ENCODE measurements around the gene KANK4. TPM values are rescaled to one million over a fixed set of nuclear protein-coding genes. Genes with fewer than 3 reads are reported as not detected.

Gene KANK4
- total RNA-seq, 1 experiment from 2014 or later: not detected

DNA sequence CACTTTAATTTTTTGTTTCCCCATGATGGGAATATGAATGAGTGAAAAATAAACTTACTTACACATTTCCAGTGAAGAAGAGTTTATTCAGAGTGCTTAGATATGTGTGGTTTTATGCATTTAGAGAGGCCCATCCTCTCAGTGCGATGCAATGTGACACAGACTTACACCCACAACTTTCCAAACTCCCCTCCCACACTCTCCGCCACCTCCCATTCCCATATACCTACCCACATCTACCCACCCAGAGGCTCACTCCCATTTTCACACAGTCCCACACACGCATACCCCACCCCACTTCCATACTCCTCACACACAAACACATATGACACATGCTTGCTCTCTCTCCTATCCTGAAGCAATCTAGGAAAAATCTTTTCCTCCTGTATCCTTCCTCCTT, 21.9 kb upstream of the KANK4 start:
- no peak for DNase-seq (ENCODE audit: low read depth)
- in situ Hi-C loops (cut with HindIII; ENCODE audit: low pct_unique_long_range_greater_than_20kb, low sequenced_read_pairs): no loop called here

DNA sequence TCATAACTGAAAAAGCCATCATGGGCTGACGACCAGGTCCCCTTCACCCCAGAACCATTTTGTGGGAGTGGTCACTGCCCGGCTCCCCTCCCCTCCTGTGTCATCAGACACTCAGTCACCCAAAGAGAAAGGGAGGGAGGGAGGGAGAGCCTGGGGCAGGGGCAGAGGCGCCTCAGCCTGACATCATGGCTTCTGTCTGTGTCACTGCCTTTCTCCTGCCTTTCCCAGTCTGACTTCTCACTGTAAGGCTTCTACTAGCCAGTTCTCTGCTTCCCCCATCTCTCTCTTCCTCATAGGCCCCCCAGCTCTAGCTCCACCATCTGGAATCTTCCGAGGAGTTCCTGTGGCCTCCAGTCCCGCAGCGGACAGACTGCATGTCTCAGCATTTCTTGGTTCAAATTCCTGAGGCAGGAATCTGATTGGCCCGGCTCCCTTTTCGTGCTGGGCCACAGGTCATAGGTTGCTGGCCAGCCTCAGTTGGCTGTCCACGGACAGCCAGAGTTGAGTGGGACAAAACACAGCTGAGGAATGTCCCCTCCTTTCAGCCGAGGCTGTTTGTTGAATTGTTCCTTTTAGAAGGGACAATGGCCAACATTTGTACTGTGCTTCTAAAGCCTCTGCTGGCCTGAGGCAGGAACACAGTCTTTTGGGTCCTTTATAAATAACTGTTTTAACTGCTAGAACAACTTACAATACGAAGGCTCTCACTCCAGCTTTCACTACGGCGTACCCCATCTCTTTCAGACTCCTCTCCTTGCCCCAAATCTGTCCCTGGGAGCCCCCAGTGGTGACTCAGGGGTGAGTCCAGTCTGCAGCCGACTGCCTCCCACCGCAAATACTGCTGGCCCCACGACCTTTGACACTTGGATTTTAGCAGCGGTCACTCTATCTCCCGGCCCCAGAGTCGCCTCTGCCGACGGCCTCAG, 18.7 kb upstream of the KANK4 start:
- in situ Hi-C loops (cut with HindIII; ENCODE audit: low pct_unique_long_range_greater_than_20kb, low sequenced_read_pairs): no loop called here
- no peak for DNase-seq (ENCODE audit: low read depth)

DNA sequence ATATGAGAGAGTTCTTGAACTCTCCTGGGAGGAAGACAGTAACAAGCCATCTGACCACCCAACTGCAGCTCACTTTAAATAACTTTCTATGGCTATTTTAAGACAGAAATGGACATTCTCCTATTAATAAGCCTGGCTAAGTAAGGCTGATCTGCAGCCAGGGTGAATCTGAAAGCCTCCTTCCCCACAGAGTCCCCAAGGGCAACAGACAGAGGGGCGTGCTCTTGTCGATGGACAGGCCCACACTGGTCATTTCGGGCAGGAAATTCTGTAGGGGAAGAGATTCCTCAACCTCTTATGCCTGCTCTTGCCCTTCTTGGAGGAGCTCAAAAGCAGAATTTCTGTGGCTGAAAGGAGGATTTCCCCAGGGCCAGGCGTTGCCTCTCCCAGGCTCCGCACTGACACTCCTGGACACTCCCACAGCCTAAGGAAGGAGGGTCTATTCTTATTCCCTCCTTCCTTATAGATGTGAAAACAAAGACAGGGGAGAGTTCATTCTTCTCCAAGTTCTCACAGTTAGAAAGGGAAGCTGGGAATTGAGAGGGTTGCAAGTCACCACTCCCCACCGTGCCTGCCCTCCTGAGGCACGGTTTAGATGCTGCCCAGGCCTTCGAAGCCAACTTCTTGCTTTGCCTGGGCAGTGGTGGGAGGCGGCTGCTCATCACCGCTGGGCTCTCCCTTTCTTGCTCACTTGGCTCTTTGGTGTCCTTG, 17.9 kb upstream of the KANK4 start:
- in situ Hi-C loops (cut with HindIII; ENCODE audit: low pct_unique_long_range_greater_than_20kb, low sequenced_read_pairs): no loop called here
- no peak for DNase-seq (ENCODE audit: low read depth)

DNA sequence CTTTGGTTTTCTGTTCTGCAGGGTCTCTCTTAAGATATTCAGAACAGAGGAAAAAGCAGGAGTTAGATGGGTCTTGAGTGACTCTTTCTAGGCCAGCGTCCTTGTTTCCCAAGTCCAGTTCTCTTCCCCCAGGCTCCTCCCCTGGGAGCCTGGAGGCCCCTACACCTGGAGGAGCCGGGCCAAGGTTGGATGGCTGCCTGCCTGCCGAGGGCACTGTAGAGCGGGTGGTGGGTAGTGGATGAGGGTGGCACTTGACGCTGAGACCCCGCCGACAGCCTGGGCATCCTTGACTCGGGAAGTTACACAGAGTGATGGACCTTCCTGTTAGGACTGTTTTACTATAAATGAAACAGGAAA, 17.4 kb upstream of the KANK4 start:
- in situ Hi-C loops (cut with HindIII; ENCODE audit: low pct_unique_long_range_greater_than_20kb, low sequenced_read_pairs): no loop called here
- DNase-seq (ENCODE audit: low read depth): no peak

DNA sequence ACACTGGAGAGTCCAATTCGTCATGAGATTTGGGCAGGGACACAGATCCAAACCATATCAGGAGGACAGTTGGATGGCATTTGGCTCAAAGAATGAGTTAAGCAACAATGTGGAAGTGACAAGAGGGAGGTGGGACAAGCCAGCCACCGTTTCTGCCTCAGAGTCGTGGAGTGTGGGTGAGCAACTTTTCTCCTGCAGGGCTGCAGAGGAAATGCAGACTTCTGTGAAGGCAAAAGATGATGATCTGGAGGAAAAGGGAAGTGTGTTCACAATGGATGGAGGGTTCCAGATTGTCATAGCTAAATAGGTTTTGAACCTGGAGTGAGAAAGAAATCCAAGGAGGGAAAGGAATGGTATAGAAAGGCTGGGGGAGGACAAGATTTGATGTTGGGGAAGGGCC, 16.4 kb upstream of the KANK4 start:
- no peak for DNase-seq (ENCODE audit: low read depth)
- in situ Hi-C loops (cut with HindIII; ENCODE audit: low pct_unique_long_range_greater_than_20kb, low sequenced_read_pairs): no loop called here

DNA sequence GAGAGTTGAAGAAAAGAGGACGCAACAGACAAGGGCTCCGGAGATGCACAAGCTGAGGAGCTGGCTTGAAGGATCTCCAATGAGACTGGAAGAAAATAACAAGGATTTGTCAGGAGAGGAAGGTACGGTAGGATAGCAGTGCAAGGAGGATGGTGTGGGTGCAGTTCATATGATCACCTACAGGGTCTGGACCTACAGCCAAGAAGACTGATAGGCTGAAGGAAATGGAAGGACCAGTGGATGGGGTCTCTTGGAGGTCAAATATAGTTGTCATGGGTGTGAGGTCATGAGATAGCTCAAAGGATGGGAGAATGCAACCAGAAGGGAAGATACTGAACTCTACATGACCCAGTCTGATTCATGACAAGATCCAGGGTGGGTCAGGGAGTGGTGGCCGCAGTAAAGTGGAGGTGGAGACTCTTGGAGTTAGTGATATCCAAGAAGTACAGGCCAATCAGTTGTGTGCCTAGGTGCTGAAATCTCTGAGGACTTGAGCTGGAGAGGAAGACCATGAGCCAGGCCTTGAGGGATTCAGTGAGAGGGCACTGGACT, 15.3 kb upstream of the KANK4 start:
- in situ Hi-C loops (cut with HindIII; ENCODE audit: low pct_unique_long_range_greater_than_20kb, low sequenced_read_pairs): no loop called here
- DNase-seq (ENCODE audit: low read depth): no peak

DNA sequence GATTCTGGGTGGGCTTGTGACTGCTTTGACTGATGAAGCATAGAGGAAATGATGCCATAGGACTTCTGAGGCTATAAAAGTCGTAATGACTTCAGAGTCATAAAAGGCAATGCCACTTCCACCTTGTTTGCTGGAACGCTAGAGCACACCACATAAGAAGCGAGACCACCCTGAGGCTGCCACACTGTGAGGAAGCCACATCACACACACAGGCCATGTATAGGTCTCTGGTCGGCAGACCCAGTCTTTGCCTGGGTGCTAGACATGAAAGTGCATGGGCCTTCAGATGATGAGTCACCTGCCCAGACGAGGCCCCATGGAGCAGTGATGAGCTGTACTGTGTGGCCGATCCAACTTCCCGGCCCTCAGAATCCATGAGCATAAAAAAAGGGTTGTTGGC, 14.2 kb upstream of the KANK4 start:
- DNase-seq (ENCODE audit: low read depth): no peak
- in situ Hi-C loops (cut with HindIII; ENCODE audit: low pct_unique_long_range_greater_than_20kb, low sequenced_read_pairs): no loop called here

DNA sequence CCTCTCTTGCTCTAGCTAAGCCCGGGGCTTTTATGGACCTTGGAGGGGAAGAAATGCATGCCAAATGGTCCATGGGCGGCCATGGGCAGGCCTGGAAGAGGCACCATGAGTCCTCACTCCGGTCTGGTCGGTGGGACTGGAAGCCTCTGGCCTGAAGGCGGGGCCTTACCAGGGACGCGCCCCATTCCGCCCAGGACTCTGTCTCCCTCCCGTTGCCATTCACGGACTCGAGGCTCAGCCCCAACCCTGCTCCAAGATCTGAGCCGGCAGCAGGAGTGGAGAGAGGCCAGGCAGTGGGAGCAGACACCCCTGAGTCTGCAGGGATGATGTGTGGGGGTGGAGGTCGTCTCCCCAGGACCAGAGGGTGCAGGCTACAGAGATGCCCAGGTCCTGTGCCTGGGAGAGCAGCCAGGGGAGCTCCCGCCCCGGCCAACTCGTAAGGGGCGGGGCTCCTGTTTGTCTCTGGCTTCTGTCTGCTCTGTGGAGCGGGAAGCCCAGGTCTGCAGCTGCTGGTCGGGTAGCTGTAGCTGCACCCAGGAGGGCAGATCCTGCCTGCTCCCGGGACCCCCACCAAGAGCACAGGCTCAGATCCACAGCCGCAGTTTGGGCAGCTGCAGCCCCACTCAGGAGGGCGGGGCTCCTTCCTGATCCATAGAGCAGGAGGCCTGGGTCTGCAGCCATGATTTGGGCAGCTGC, 8.3 kb upstream of the KANK4 start:
- DNase-seq (ENCODE audit: low read depth): no peak
- in situ Hi-C loops (cut with HindIII; ENCODE audit: low pct_unique_long_range_greater_than_20kb, low sequenced_read_pairs): no loop called here

DNA sequence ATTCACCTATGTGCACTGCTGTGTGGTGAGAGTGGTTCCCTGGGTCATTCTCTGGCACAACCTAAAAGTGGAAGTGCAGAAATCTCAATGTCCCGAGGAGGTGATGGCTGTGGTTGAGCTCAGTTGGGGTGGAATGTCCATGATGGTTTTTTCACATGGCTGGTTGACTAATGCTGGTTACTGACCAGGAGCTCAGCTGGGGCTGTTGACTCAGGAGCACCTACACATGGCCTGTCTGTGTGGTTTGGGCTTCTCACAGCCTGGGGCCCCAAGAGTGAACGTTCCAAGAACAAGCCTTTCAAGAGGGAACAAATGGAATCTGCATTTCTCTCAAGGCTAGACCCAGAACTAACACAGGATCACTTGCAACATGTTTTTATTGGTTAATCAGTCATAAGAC, 6.4 kb upstream of the KANK4 start:
- DNase-seq (ENCODE audit: low read depth): peak; percentile 24
- in situ Hi-C loops (cut with HindIII; ENCODE audit: low pct_unique_long_range_greater_than_20kb, low sequenced_read_pairs): no loop called here

DNA sequence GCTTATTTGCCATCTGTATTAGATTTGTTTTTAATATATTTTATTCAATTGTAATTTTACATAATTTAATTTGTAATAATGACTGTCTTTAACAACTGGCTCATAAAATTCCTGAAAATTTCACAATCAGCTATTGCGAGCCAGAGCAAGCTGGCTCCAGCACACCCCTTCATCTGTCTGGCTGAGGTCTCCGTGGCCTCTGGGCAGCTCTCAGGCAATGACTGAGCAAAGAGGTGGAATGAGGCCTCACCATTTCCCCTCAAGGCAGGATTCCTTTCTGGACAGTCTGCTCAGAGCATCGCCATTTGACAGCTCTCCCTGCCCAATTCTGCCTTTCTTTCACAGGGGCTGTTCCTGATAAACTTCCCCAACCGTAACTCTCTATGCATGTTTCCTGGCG, 5.8 kb upstream of the KANK4 start:
- no peak for DNase-seq (ENCODE audit: low read depth)

DNA sequence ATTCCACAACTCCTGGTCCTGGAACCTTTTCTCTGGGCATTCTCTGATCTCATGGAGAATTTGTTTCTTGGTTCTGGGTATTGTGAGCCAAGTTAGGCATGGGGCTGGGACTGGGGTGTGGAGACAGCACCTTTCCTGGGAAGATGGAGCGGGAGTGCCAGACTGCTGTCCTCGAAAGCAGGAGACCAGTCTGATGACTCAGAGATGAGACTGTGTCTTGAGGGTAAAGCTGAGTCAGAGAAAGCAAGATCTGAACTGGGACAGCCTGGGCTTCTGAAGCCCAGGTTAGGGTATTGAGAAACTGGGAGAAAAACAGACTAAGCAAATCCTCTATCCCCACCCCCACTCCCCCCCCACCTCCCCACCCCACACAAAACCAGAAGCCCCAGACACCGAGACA, 2.2 kb upstream of the KANK4 start:
- peak; percentile 54 for DNase-seq (ENCODE audit: low read depth)
- in situ Hi-C loops (cut with HindIII; ENCODE audit: low pct_unique_long_range_greater_than_20kb, low sequenced_read_pairs): no loop called here

More for the DNA sequence above, 5.8 kb upstream of the KANK4 start:
- in situ Hi-C loops (cut with HindIII; ENCODE audit: low pct_unique_long_range_greater_than_20kb, low sequenced_read_pairs): no loop called here

DNA sequence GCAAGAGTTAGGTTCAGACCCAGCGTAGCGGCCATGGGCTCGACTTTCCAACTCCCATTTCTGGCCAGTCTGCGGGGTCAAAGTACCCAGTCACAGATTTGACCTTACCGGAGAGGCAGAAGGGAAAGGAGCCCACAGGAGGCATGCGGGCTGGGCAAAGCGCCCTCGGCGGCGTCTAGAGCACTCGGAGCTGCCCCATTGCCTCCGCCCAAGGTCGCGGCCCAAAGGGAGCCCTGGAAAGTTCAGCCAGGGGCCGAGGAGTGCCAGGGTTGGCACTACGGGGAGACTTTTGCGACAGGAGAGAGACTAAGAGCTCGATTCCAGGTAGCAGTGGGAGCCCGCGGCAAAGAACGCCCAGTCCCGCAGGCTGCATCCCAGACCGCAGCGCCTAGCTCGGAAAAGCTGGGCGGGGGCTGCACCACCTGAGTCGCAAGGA, 896 bp downstream of the KANK4 start:
- DNase-seq (ENCODE audit: low read depth): no peak
- in situ Hi-C loops (cut with HindIII; ENCODE audit: low pct_unique_long_range_greater_than_20kb, low sequenced_read_pairs): no loop called here

DNA sequence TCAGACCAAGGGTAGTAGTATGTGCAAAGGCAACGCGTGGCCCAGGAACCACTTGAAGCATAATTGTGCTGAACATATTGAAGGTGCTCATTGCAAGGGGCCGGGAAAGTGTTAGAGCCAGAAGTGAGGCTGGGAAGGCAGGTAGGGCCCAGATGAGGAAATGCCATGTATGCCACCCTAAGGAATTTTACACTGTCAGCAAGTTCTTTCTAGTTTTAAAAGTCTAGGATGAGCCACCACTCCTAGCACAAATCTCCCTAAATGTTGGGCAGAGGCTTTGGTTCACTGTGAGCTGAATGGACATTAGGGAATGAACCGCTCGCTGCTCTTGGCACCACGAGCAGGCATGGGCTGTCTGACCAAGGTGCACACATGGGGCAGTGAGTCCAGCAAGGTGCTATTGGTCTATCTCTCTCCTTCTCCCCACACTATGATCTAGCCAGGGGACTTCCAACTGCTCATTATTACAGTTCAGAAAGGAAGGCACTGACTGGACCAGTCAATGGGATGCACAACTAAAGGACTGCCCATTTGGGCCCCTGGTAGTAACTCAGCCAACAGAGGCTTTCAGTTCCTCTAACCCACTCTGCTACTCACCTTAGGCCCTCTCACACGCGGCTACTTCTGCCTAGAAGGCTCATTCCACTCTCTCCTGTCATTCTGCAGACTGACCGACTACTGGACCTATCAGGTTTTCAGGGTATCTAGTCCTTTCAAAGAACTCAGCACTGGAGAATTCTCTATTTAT, 2.0 kb downstream of the KANK4 start:
- DNase-seq (ENCODE audit: low read depth): no peak
- in situ Hi-C loops (cut with HindIII; ENCODE audit: low pct_unique_long_range_greater_than_20kb, low sequenced_read_pairs): no loop called here

DNA sequence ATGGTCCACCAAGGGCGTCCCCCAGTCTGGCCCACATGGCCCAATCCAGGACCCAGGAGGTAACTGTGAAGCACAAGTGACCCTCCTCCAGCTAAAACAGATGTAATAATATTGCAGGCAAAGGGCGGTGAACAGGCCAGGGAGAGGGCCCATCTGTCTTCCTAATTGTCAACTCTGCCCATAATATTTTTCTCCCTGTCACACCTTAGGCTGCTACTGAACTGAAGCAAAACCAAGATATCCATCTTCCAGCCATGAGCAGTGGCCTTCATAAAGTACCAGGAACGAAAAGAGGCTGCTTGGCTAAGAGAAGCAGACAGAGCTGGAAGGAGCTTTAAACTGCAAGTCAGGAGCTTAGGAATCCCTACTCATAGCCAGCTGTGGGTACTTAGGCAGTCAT, 3.1 kb downstream of the KANK4 start:
- no peak for DNase-seq (ENCODE audit: low read depth)
- in situ Hi-C loops (cut with HindIII; ENCODE audit: low pct_unique_long_range_greater_than_20kb, low sequenced_read_pairs): no loop called here

DNA sequence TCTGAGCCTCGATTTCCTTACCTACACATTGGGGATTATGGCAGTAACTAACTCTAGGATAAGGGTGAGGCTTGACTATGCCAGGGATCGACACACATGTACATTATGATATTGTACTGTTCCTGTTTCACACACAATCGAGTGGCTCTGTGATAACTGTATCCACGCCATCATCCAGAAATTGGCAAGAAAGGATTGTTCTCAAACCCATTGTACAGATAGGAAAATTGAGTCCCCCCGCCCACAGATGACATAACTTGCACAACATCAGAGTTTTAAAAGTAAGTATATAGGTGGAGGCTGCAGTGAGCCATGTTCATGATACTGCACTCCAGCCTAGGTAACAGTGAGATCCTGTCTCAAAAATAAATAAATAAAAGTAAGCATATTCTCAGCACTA, 3.8 kb downstream of the KANK4 start:
- in situ Hi-C loops (cut with HindIII; ENCODE audit: low pct_unique_long_range_greater_than_20kb, low sequenced_read_pairs): no loop called here
- no peak for DNase-seq (ENCODE audit: low read depth)

DNA sequence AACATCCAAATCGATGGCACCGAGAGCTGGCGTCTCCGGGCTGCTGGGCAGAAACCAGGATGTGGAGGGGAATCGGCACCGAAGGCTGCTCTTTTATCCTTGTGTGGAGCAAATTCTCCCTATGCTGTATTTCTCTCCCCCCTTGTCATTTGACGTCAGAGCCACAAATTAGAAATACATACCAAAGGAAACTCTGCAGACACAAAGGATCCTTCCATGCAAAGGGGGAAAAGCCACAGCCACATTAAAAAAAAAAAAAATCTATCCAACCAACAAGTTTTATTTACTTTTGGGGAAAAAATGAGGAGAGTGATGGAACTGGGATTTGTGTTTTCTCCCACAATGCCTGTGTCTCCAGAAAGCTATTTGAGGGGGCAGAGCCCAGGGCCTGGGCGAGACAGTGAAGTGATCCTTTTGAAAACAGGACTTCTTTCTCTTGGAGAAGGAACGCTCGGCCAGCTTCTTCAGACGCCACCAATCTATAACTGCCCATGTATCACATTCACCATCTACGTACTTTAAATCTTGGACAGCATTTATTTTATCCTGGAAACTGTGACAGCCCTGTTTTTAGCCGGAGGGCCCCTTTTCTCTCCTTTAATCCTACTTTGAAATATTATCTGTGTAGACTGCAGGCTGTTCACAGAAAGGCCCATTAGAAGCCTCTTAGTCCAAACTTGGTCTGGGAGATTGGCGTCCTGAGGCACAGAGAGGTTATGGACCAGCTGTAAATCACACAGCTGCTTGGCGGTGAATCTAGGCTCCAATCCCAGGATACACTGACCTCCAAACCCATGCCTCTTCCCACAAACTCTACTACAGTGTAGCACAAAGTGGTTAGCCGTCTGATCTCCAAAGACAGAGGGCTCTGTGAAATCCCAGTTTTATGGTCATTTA, 4.5 kb downstream of the KANK4 start:
- in situ Hi-C loops (cut with HindIII; ENCODE audit: low pct_unique_long_range_greater_than_20kb, low sequenced_read_pairs): no loop called here

DNA sequence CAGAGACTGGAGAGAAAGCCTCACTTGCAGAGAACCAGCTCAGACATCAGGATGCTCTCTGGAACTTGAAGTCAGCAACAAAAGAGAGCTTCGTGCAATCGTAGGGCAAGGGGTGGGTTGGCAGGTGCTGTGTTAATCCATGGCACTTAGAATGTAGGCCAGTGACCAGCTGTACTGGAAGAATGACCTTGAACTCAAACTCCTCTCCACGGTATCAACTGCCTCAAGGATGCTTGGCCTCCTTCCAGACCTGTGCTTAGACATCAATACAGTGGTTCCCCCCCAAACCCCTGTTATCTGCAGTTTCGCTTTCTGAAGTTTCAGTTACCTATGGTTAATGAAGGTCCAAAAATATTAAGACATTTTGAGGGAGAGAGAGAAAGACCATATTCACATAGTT, 6.5 kb downstream of the KANK4 start:
- in situ Hi-C loops (cut with HindIII; ENCODE audit: low pct_unique_long_range_greater_than_20kb, low sequenced_read_pairs): no loop called here
- DNase-seq (ENCODE audit: low read depth): no peak

More for the DNA sequence above, 4.5 kb downstream of the KANK4 start:
- no peak for DNase-seq (ENCODE audit: low read depth)

All from Caki2 (cell line).